HG03460 (cell line): ENCODE results near the gene CYP39A1.

ENCODE experiments used
- ATAC-seq: cut with Tn5 transposase; IDR thresholded peaks from one replicate; pipeline ENCODE4 v1.9.1; 2021; ENCODE audit not compliant: unreplicated experiment

CYP39A1 gene

GRCh38 chr6:46517202-46517601 is 135.4 kb downstream of the CYP39A1 start:
- ATAC-seq, result no peak

GRCh38 chr6:46513533-46513932 is 139.1 kb downstream of the CYP39A1 start:
- ATAC-seq, result no peak

- ATAC-seq, result no peak
These were observed 141.3 kb downstream of the CYP39A1 start for GRCh38 chr6:46511320-46511719.

- ATAC-seq, result no peak
These were observed 142.0 kb downstream of the CYP39A1 start for GRCh38 chr6:46510651-46511050.

GRCh38 chr6:46509981-46510510 is 142.6 kb downstream of the CYP39A1 start:
- no peak for ATAC-seq

GRCh38 chr6:46509063-46509462 is 143.6 kb downstream of the CYP39A1 start:
- ATAC-seq, result no peak

GRCh38 chr6:46507426-46507825 is 145.2 kb downstream of the CYP39A1 start:
- ATAC-seq, result no peak

GRCh38 chr6:46505693-46506512 is 146.7 kb downstream of the CYP39A1 start:
- no peak for ATAC-seq

GRCh38 chr6:46504242-46504641 is 148.4 kb downstream of the CYP39A1 start:
- no peak for ATAC-seq

- ATAC-seq, result no peak
These were observed 150.0 kb downstream of the CYP39A1 start for GRCh38 chr6:46502486-46503119.

- no peak for ATAC-seq
These were observed 151.2 kb downstream of the CYP39A1 start for GRCh38 chr6:46501136-46502089.

GRCh38 chr6:46500382-46500781 is 152.2 kb downstream of the CYP39A1 start:
- ATAC-seq, result no peak
